ENCODE measurements around the gene PXMP4.

DNA sequence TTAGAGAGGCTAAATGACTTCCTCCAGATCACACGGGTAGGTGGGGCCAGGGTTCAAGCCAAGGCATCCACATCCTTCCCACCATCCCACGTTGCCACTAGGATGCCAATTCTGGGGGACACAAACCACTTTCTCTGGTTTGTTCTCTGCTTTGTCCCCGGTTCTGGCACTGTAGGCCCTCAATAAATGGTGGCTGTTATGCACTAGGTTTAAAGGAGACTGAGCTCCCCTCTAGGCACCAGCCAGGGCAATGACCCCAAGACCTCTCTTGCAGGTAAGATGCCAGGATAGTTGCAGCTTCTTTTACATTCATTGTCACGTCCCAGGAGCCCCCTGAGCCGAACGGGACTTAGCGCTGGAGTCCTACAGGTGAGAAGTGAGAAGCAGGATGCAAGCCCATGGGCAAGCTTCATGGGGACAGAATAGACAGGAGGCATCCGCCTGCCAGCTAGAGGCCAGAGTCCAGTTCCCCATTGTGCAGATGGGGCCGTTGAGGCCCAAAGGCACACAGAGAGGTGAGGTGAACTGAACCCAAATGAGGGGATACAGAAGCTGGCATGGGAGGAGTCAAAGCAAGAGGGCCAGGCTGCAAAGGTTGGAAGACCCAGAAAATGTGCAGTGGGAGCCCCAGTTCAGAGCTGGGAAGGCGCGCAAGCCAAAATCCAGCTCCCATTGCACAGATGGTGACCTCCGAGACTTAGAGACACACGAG, 677 bp downstream of the PXMP4 start:
- TF ChIP-seq CTCF (IDR thresholded peaks at IDR 0.05) (no peak), POLR2A (IDR thresholded peaks at IDR 0.05) (no peak)

Data from esophagus squamous epithelium (tissue), 4 donors.